ENCODE measurements around the gene XKR7. TPM values are rescaled to one million over a fixed set of nuclear protein-coding genes. Genes with fewer than 3 reads are reported as not detected.

The XKR7 gene
- total RNA-seq, 4 donors from 2014 or later: not detected

DNA sequence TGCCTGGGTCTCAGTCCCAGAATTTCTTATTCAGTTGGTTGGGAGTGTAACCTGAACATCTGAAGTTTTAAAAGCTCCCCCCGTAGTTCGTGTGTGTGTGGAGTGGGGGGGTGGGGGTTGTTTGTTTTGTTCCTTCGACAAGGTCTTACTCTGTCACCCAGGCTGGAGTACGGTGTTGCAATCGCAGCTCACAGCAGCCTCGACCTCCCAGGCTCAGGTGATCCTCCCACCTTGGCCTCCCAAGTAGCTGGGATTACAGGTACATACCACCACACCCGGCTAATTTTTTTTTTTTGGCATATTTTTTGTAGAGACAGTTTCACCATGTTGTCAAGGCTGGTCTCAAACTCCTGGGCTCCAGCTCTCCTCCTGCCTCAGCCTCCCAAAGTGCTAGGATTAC, 45.4 kb downstream of the XKR7 start:
- 78% methylated on average over 7 of the region's 7 CpGs for WGBS

DNA sequence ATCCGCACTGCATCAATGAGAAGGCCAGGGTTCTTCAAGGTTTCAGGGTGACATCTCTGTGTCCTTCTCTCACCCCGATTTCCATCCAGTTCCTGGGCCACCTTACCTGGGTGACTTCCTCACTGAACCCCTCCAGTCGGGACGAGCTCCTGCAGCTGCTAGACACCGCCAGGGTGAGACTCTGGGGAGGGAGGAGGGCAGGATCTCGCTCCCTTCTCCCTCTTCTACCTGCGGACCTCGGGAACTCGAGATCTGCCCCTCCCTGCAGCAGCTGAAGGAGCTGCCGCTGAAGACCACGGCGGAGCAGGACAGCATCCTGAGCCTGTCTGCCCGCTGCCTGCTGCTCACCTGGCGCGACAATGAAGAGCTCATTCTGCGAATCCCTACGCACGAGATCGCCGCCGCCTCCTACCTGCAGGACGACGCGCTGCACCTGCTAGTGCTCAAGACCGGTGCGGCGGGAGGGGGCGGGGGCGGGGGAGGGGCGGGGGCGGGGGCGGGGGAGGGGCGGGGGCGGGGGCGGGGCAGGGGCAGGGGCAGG, 49.8 kb downstream of the XKR7 start:
- no peak for TF ChIP-seq POLR2A (IDR thresholded peaks at IDR 0.05)
- TF ChIP-seq, protein P1, sequence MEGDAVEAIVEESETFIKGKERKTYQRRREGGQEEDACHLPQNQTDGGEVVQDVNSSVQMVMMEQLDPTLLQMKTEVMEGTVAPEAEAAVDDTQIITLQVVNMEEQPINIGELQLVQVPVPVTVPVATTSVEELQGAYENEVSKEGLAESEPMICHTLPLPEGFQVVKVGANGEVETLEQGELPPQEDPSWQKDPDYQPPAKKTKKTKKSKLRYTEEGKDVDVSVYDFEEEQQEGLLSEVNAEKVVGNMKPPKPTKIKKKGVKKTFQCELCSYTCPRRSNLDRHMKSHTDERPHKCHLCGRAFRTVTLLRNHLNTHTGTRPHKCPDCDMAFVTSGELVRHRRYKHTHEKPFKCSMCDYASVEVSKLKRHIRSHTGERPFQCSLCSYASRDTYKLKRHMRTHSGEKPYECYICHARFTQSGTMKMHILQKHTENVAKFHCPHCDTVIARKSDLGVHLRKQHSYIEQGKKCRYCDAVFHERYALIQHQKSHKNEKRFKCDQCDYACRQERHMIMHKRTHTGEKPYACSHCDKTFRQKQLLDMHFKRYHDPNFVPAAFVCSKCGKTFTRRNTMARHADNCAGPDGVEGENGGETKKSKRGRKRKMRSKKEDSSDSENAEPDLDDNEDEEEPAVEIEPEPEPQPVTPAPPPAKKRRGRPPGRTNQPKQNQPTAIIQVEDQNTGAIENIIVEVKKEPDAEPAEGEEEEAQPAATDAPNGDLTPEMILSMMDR (IDR thresholded peaks at IDR 0.05): peak in 1 of 2 donors; percentile 24
- Histone ChIP-seq H3K4me3 (peak overlapping the region; percentile 59), H3K4me1 (peaks cover 25% of the 10 kb centered on the region), H3K9me3 (no peaks in the 10 kb centered on the region), H3K36me3 (no peaks in the 10 kb centered on the region), H3K27me3 (peaks cover 79% of the 10 kb centered on the region), H3K27ac (no peak overlapping the region)
- no peak for DNase-seq (ENCODE audit: low spot score in 2 of 2)
- WGBS: 15% methylated on average over 22 of the region's 35 CpGs

More for the DNA sequence above, 45.4 kb downstream of the XKR7 start:
- Histone ChIP-seq H3K4me3 (no peak overlapping the region), H3K9me3 (no peaks in the 10 kb centered on the region), H3K36me3 (no peaks in the 10 kb centered on the region), H3K4me1 (peaks cover 8% of the 10 kb centered on the region), H3K27me3 (peaks cover 60% of the 10 kb centered on the region), H3K27ac (no peak overlapping the region)
- DNase-seq (ENCODE audit: low spot score in 2 of 2): no peak
- TF ChIP-seq POLR2AphosphoS5 (IDR thresholded peaks at IDR 0.05) (no peak), POLR2A (IDR thresholded peaks at IDR 0.05) (no peak), EP300 (IDR thresholded peaks at IDR 0.05) (no peak)
- TF ChIP-seq, protein P1 (IDR thresholded peaks at IDR 0.05): no peak

DNA sequence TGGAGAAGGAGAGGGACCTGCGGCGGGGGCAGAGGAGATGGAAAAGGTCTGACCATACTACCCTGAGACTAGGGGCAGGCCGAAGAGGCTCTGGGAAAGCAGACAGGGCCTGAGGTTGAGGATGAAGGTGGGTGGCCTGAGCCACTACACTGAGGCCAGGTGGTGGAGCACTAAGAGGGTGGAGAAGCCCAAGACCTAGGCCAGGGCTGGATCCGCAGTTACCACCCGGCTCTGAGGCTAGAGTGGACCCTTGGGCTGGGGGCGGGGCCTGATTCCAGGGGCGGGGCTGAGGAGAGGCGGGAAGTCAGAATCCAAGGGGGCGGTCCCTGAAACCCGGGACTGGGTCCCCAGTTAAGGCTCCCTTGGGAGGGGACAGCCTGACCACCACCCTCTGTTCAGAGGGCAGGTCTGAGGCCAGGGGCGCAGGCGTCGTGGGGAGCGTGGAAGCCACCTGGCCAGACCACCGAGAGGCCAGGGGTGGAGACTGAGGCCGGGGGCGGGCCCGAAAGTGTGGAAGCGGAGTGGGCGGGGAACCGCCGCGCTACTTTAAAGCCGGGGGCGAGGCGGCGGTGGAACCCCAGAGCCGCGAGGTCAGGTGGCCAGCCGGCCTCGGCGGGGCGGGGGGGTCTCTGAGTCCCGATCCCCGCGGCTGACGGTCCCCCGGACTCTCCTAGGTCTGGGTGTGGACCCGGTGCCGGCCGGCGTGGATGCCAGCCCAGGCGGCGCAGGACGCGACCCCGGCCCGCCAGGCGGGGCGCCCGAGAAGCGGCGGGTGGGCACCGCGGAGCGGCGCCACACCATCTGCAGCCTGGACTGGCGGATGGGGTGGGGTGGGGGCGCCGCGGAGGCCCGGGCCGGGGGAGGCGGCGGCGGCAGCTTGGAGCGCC, 50.6 kb downstream of the XKR7 start:
- Histone ChIP-seq H3K9me3 (no peaks in the 10 kb centered on the region), H3K36me3 (no peaks in the 10 kb centered on the region), H3K4me1 (peaks cover 25% of the 10 kb centered on the region), H3K27ac (no peak overlapping the region), H3K4me3 (peak overlapping the region; percentile 59), H3K27me3 (peaks cover 80% of the 10 kb centered on the region)
- DNase-seq (ENCODE audit: low spot score in 2 of 2): peak; percentile 73 to 86
- 2% methylated on average over 11 of the region's 67 CpGs for WGBS
- TF ChIP-seq EP300 (IDR thresholded peaks at IDR 0.05): no peak
- no peak for TF ChIP-seq POLR2A (IDR thresholded peaks at IDR 0.05)
- TF ChIP-seq, protein P1 (IDR thresholded peaks at IDR 0.05): no peak
- no peak for TF ChIP-seq POLR2AphosphoS5 (IDR thresholded peaks at IDR 0.05)

DNA sequence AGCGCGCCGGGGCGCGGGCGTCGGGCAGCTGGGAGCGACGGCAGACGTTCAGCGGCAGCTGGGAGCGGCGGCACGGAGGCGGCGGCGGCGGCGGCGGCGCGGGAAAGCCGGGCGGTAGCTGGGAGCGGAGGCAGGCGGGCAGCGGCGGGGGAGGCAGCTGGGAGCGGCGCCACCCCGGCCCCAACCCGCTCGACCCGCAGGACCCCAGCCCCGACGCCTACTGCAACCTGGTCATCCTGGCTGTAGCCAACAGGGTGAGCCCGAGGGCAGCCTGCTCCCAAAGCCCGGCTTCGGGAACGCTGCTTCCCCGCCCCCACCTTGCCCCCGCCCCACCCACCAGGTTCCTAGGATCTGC, 51.2 kb downstream of the XKR7 start:
- H3K36me3 ChIP-seq: no peaks in the 10 kb centered on the region
- no peaks in the 10 kb centered on the region for H3K9me3 ChIP-seq
- TF ChIP-seq, protein P1 (IDR thresholded peaks at IDR 0.05): no peak
- TF ChIP-seq EP300 (IDR thresholded peaks at IDR 0.05) (no peak), POLR2AphosphoS5 (IDR thresholded peaks at IDR 0.05) (no peak), POLR2A (IDR thresholded peaks at IDR 0.05) (no peak)
- WGBS: 0% methylated on average over 3 of the region's 42 CpGs
- peak overlapping the region; percentile 59 for H3K4me3 ChIP-seq
- no peak overlapping the region for H3K27ac ChIP-seq
- no peak for DNase-seq (ENCODE audit: low spot score in 2 of 2)
- H3K27me3 ChIP-seq: peaks cover 83% of the 10 kb centered on the region
- peaks cover 25% of the 10 kb centered on the region for H3K4me1 ChIP-seq
